Inflammatory macrophage (primary cell): ENCODE measurements around the gene ARSK.
A peak's percentile ranks its signal among the peaks of the same experiment; 100 is the strongest.

ENCODE experiments used
- DNase-seq, 2 donors: peaks; one replicate each; pipeline ENCODE4 v3.0.0-alpha.2; 2020 to 2022

ARSK gene

GRCh38 chr5:95564450-95564849, 9.5 kb downstream of the ARSK start:
- no peak for DNase-seq

GRCh38 chr5:95565280-95565920, 10.5 kb downstream of the ARSK start:
- DNase-seq, result no peak

- no peak for DNase-seq
Observed at GRCh38 chr5:95572016-95572415, 17.1 kb downstream of the ARSK start.

GRCh38 chr5:95581576-95581975, 26.7 kb downstream of the ARSK start:
- no peak for DNase-seq

GRCh38 chr5:95583992-95584391, 29.1 kb downstream of the ARSK start:
- no peak for DNase-seq

GRCh38 chr5:95590880-95591279, 36.0 kb downstream of the ARSK start:
- DNase-seq, result no peak

- no peak for DNase-seq
Observed at GRCh38 chr5:95591490-95591901, 36.6 kb downstream of the ARSK start.

GRCh38 chr5:95595289-95595931, 40.5 kb downstream of the ARSK start:
- no peak for DNase-seq

GRCh38 chr5:95599252-95599651, 44.4 kb downstream of the ARSK start:
- DNase-seq, result no peak

- DNase-seq, result no peak
Observed at GRCh38 chr5:95600557-95600956, 45.7 kb downstream of the ARSK start.

GRCh38 chr5:95605786-95606185, 50.9 kb downstream of the ARSK start:
- DNase-seq, result no peak

GRCh38 chr5:95606419-95606818, 51.5 kb downstream of the ARSK start:
- no peak for DNase-seq

GRCh38 chr5:95609711-95610110, 54.8 kb downstream of the ARSK start:
- DNase-seq, result no peak

GRCh38 chr5:95610546-95610945, 55.6 kb downstream of the ARSK start:
- DNase-seq, result no peak

- DNase-seq, result no peak
Observed at GRCh38 chr5:95611396-95611795, 56.5 kb downstream of the ARSK start.

- DNase-seq, result no peak
Observed at GRCh38 chr5:95613514-95613913, 58.6 kb downstream of the ARSK start.

- no peak for DNase-seq
Observed at GRCh38 chr5:95615164-95615467, 60.2 kb downstream of the ARSK start.

- DNase-seq, result no peak
Observed at GRCh38 chr5:95617057-95617456, 62.2 kb downstream of the ARSK start.

GRCh38 chr5:95619096-95619495, 64.2 kb downstream of the ARSK start:
- no peak for DNase-seq

GRCh38 chr5:95619514-95620029, 64.7 kb downstream of the ARSK start:
- no peak for DNase-seq

GRCh38 chr5:95620030-95620869, 65.3 kb downstream of the ARSK start, which contains the start of gene GPR150:
Gene GPR150, plus strand, starts transcription at chr5:95620087. Its CDS starts 189 bp downstream, at chr5:95620276.
- DNase-seq, result peak; percentile 62 to 79

GRCh38 chr5:95620870-95621838, 66.3 kb downstream of the ARSK start:
- DNase-seq, result peak in 1 of 2 donors; percentile 34
